Measurements from ENCODE around the gene RNASEH2A.

DNA sequence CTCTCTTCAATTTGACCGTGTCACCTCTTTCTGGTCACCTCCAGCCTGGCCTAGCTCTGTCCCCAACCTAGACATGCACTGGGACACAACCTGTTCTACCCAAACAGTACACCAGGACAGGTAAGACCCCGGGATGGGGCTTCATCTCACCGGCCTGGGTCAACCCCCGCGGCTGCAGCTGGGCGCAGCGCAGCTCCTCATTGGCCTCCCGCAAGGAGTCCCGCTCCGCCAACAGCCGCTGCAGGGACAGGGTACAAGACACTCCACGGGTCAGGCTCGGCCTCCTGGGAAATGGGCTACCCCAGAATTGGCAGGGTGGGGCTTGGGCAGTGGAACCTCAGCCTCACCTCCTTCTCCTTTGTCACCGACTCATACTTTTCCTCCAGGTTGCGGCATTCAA is 38.7 kb upstream of the RNASEH2A start:
- no peak for TF ChIP-seq SNAI2 (CRISPR knock-in tag; IDR thresholded peaks at IDR 0.05)
- TF ChIP-seq RARB (CRISPR knock-in tag; IDR thresholded peaks at IDR 0.05), result no peak
- no peak for TF ChIP-seq PATZ1 (CRISPR knock-in tag; IDR thresholded peaks at IDR 0.05; ENCODE audit: borderline replicate concordance)
